HepG2 (cell line): ENCODE measurements around the gene HARBI1. TPM values are rescaled to one million over a fixed set of nuclear protein-coding genes. Genes with fewer than 3 reads are reported as not detected.

Source experiments
- BORCS8-MEF2B ChIP-seq: sonication (generic); formaldehyde crosslinking; IDR thresholded peaks from 2 replicates; pipeline ENCODE4 v1.8.0; 2022; ENCODE audit warnings: mild to moderate bottlenecking, missing genetic modification reagents
- ELF4 ChIP-seq: sonication (generic); formaldehyde crosslinking; IDR thresholded peaks from 2 replicates; pipeline ENCODE4 v1.5.0; 2020; ENCODE audit warnings: missing genetic modification reagents, mild to moderate bottlenecking, moderate library complexity, borderline replicate concordance
- NAIF1 ChIP-seq: sonication (generic); formaldehyde crosslinking; IDR thresholded peaks from 2 replicates; pipeline ENCODE4 v1.5.0; 2020; ENCODE audit warnings: mild to moderate bottlenecking, missing genetic modification reagents, borderline replicate concordance
- PHF8 ChIP-seq: sonication (generic); formaldehyde crosslinking; IDR thresholded peaks from 2 replicates; pipeline ENCODE4 v1.5.0; 2020; ENCODE audit warnings: missing genetic modification reagents
- ZNF138 ChIP-seq: sonication (generic); formaldehyde crosslinking; IDR thresholded peaks from 2 replicates; pipeline ENCODE4 v1.5.0; 2020; ENCODE audit warnings: mild to moderate bottlenecking, low read depth, missing genetic modification reagents
- polyA plus RNA-seq, 8 experiments: library from polyadenylated mRNA; depleted of rRNA in 3 of 8; stranded (reverse) in 7 of 8; unstranded in 1 of 8; fragments of >200 nt; fragmentation: Illumina TruSeq in 4 of 8; extraction: Trizol in 4 of 8; gene quantifications; 2 replicates each; pipeline versions ENCODE4 v1.2.1 to v1.2.3, GENCODE V29; 2011 to 2016; ENCODE audit warnings: low read depth in 4 of 8, missing spikeins in 1 of 8, mixed read lengths in 1 of 8; ENCODE audit not compliant: insufficient read depth in 1 of 8
- total RNA-seq, 5 experiments: library from RNA; depleted of rRNA; stranded (reverse); fragments of >200 nt; fragmentation: Illumina TruSeq; extraction: Trizol; gene quantifications; 2 replicates each; pipeline ENCODE4 v1.2.3, GENCODE V29; 2016; ENCODE audit warnings: low read depth in 1 of 5
- TF ChIP-seq, protein P1 (sequence below): sonication (generic); formaldehyde crosslinking; IDR thresholded peaks from 2 replicates; pipeline ENCODE4 v1.8.1; 2023; ENCODE audit warnings: mild to moderate bottlenecking, missing genetic modification reagents
- TF ChIP-seq, protein P2 (sequence below): sonication (generic); formaldehyde crosslinking; IDR thresholded peaks from 2 replicates; pipeline ENCODE4 v1.5.0; 2020; ENCODE audit warnings: mild to moderate bottlenecking, missing genetic modification reagents
- TF ChIP-seq, protein P3 (sequence below): sonication (generic); formaldehyde crosslinking; IDR thresholded peaks from 2 replicates; pipeline ENCODE4 v1.4.0; 2020; ENCODE audit warnings: missing genetic modification reagents, borderline replicate concordance
- TF ChIP-seq, protein P4 (sequence below): sonication (generic); formaldehyde crosslinking; IDR thresholded peaks from 2 replicates; pipeline ENCODE4 v1.4.0; 2020; ENCODE audit warnings: missing genetic modification reagents, mild to moderate bottlenecking, borderline replicate concordance
- TF ChIP-seq, protein P5 (sequence below): sonication (generic); formaldehyde crosslinking; conservative IDR thresholded peaks from 2 replicates; pipeline ENCODE4 v1.4.0; 2020; ENCODE audit warnings: missing genetic modification reagents
- TF ChIP-seq, protein P6 (sequence below): sonication (generic); formaldehyde crosslinking; IDR thresholded peaks from 2 replicates; pipeline ENCODE4 v1.9.0; 2022; ENCODE audit warnings: missing genetic modification reagents, mild to moderate bottlenecking, borderline replicate concordance

HARBI1 gene
- total and polyA plus RNA-seq, 2 of the 13 experiments (the other 11 are each of a cell fraction or from before 2014, with no cell fraction given), result 2.5 to 4.8 TPM

DNA sequence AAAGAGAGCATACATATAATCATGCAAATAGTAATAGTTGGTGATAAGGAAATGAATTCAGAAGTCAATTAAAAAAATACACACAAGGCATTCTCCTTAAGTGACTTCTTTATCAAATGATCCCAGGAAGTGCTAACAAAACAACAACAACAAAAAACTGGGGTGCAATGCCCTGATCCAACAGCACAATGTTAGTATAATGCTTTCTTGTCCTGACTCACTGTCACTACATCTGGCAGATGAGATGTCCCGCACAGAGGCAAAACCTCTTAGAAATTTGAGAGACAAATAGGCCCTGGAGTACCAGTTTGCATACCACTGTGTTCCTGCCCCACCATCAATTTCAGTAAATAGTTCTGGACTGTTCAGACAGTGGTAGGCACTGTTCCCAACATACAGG, 12.2 kb downstream of the HARBI1 start (continued):
- TF ChIP-seq, protein P1, sequence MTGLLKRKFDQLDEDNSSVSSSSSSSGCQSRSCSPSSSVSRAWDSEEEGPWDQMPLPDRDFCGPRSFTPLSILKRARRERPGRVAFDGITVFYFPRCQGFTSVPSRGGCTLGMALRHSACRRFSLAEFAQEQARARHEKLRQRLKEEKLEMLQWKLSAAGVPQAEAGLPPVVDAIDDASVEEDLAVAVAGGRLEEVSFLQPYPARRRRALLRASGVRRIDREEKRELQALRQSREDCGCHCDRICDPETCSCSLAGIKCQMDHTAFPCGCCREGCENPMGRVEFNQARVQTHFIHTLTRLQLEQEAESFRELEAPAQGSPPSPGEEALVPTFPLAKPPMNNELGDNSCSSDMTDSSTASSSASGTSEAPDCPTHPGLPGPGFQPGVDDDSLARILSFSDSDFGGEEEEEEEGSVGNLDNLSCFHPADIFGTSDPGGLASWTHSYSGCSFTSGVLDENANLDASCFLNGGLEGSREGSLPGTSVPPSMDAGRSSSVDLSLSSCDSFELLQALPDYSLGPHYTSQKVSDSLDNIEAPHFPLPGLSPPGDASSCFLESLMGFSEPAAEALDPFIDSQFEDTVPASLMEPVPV, result no peak
- TF ChIP-seq, protein P2, sequence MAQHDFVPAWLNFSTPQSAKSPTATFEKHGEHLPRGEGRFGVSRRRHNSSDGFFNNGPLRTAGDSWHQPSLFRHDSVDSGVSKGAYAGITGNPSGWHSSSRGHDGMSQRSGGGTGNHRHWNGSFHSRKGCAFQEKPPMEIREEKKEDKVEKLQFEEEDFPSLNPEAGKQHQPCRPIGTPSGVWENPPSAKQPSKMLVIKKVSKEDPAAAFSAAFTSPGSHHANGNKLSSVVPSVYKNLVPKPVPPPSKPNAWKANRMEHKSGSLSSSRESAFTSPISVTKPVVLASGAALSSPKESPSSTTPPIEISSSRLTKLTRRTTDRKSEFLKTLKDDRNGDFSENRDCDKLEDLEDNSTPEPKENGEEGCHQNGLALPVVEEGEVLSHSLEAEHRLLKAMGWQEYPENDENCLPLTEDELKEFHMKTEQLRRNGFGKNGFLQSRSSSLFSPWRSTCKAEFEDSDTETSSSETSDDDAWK (CRISPR knock-in tag), result no peak
- TF ChIP-seq, protein P3, sequence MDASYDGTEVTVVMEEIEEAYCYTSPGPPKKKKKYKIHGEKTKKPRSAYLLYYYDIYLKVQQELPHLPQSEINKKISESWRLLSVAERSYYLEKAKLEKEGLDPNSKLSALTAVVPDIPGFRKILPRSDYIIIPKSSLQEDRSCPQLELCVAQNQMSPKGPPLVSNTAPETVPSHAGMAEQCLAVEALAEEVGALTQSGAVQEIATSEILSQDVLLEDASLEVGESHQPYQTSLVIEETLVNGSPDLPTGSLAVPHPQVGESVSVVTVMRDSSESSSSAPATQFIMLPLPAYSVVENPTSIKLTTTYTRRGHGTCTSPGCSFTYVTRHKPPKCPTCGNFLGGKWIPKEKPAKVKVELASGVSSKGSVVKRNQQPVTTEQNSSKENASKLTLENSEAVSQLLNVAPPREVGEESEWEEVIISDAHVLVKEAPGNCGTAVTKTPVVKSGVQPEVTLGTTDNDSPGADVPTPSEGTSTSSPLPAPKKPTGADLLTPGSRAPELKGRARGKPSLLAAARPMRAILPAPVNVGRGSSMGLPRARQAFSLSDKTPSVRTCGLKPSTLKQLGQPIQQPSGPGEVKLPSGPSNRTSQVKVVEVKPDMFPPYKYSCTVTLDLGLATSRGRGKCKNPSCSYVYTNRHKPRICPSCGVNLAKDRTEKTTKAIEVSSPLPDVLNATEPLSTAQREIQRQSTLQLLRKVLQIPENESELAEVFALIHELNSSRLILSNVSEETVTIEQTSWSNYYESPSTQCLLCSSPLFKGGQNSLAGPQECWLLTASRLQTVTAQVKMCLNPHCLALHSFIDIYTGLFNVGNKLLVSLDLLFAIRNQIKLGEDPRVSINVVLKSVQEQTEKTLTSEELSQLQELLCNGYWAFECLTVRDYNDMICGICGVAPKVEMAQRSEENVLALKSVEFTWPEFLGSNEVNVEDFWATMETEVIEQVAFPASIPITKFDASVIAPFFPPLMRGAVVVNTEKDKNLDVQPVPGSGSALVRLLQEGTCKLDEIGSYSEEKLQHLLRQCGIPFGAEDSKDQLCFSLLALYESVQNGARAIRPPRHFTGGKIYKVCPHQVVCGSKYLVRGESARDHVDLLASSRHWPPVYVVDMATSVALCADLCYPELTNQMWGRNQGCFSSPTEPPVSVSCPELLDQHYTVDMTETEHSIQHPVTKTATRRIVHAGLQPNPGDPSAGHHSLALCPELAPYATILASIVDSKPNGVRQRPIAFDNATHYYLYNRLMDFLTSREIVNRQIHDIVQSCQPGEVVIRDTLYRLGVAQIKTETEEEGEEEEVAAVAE (CRISPR knock-in tag), result no peak
- TF ChIP-seq, protein P4, sequence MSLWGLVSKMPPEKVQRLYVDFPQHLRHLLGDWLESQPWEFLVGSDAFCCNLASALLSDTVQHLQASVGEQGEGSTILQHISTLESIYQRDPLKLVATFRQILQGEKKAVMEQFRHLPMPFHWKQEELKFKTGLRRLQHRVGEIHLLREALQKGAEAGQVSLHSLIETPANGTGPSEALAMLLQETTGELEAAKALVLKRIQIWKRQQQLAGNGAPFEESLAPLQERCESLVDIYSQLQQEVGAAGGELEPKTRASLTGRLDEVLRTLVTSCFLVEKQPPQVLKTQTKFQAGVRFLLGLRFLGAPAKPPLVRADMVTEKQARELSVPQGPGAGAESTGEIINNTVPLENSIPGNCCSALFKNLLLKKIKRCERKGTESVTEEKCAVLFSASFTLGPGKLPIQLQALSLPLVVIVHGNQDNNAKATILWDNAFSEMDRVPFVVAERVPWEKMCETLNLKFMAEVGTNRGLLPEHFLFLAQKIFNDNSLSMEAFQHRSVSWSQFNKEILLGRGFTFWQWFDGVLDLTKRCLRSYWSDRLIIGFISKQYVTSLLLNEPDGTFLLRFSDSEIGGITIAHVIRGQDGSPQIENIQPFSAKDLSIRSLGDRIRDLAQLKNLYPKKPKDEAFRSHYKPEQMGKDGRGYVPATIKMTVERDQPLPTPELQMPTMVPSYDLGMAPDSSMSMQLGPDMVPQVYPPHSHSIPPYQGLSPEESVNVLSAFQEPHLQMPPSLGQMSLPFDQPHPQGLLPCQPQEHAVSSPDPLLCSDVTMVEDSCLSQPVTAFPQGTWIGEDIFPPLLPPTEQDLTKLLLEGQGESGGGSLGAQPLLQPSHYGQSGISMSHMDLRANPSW (CRISPR knock-in tag), result no peak
- TF ChIP-seq PHF8 (CRISPR knock-in tag), result no peak
- no peak for TF ChIP-seq ZNF138 (CRISPR knock-in tag)
- TF ChIP-seq BORCS8-MEF2B (CRISPR knock-in tag), result no peak
- no peak for TF ChIP-seq ELF4 (CRISPR knock-in tag)
- TF ChIP-seq, protein P5, sequence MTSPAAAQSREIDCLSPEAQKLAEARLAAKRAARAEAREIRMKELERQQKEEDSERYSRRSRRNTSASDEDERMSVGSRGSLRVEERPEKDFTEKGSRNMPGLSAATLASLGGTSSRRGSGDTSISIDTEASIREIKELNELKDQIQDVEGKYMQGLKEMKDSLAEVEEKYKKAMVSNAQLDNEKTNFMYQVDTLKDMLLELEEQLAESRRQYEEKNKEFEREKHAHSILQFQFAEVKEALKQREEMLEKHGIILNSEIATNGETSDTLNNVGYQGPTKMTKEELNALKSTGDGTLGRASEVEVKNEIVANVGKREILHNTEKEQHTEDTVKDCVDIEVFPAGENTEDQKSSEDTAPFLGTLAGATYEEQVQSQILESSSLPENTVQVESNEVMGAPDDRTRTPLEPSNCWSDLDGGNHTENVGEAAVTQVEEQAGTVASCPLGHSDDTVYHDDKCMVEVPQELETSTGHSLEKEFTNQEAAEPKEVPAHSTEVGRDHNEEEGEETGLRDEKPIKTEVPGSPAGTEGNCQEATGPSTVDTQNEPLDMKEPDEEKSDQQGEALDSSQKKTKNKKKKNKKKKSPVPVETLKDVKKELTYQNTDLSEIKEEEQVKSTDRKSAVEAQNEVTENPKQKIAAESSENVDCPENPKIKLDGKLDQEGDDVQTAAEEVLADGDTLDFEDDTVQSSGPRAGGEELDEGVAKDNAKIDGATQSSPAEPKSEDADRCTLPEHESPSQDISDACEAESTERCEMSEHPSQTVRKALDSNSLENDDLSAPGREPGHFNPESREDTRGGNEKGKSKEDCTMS (CRISPR knock-in tag), result no peak
- no peak for TF ChIP-seq NAIF1 (CRISPR knock-in tag)
- TF ChIP-seq, protein P6, sequence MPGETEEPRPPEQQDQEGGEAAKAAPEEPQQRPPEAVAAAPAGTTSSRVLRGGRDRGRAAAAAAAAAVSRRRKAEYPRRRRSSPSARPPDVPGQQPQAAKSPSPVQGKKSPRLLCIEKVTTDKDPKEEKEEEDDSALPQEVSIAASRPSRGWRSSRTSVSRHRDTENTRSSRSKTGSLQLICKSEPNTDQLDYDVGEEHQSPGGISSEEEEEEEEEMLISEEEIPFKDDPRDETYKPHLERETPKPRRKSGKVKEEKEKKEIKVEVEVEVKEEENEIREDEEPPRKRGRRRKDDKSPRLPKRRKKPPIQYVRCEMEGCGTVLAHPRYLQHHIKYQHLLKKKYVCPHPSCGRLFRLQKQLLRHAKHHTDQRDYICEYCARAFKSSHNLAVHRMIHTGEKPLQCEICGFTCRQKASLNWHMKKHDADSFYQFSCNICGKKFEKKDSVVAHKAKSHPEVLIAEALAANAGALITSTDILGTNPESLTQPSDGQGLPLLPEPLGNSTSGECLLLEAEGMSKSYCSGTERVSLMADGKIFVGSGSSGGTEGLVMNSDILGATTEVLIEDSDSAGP, result no peak
